ENCODE results near the gene CCL19.
A peak's percentile ranks its signal among the peaks of the same experiment; 100 is the strongest.
"Not testable (repeated sequence)": the region's sequence is repeated elsewhere in the genome, so short reads cannot be mapped to it uniquely, and the experiment has no call there.

Gene CCL19

GRCh38 chr9:34690983-34691935 is at the start of gene CCL19:
Gene CCL19, minus strand, starts transcription at chr9:34691276. Its CDS starts 137 bp downstream, at chr9:34691139.
- DNase-seq: no peak

GRCh38 chr9:34740176-34740575 is 49.1 kb upstream of the CCL19 start:
- DNase-seq: not testable (repeated sequence)

GRCh38 chr9:34737677-34738260 is 46.7 kb upstream of the CCL19 start:
- no peak for DNase-seq

GRCh38 chr9:34734720-34735119 is 43.6 kb upstream of the CCL19 start:
- no peak for DNase-seq

GRCh38 chr9:34732886-34733285 is 41.8 kb upstream of the CCL19 start:
- DNase-seq: no peak

GRCh38 chr9:34732478-34732877 is 41.4 kb upstream of the CCL19 start:
- no peak for DNase-seq

GRCh38 chr9:34723141-34723540 is 32.1 kb upstream of the CCL19 start:
- no peak for DNase-seq

GRCh38 chr9:34719769-34720025 is 28.6 kb upstream of the CCL19 start:
- DNase-seq: not testable (repeated sequence)

GRCh38 chr9:34719021-34719768 is 28.1 kb upstream of the CCL19 start:
- DNase-seq: no peak

GRCh38 chr9:34717996-34718614 is 27.0 kb upstream of the CCL19 start:
- DNase-seq: no peak

- DNase-seq: no peak
Measured at GRCh38 chr9:34716711-34717110, 25.6 kb upstream of the CCL19 start.

GRCh38 chr9:34715639-34716215 is 24.7 kb upstream of the CCL19 start:
- DNase-seq: no peak

- DNase-seq: no peak
Measured at GRCh38 chr9:34714007-34714406, 22.9 kb upstream of the CCL19 start.

- no peak for DNase-seq
Measured at GRCh38 chr9:34712140-34712539, 21.1 kb upstream of the CCL19 start.

GRCh38 chr9:34710023-34710422 is 18.9 kb upstream of the CCL19 start, which contains the start of gene CCL21:
Gene CCL21, minus strand, starts transcription at chr9:34710136. Its CDS starts 70 bp downstream, at chr9:34710066.
- no peak for DNase-seq

GRCh38 chr9:34709196-34709978 is 18.3 kb upstream of the CCL19 start:
- DNase-seq: no peak

- no peak for DNase-seq
Measured at GRCh38 chr9:34707130-34707529, 16.1 kb upstream of the CCL19 start.

- DNase-seq: peak; percentile 86
Measured at GRCh38 chr9:34701769-34702736, 11.0 kb upstream of the CCL19 start.

GRCh38 chr9:34701023-34701768 is 10.1 kb upstream of the CCL19 start:
- peak; percentile 77 for DNase-seq

GRCh38 chr9:34694811-34695210 is 3.7 kb upstream of the CCL19 start:
- no peak for DNase-seq
